ENCODE results near the gene CEACAM16. TPM values are rescaled to one million over a fixed set of nuclear protein-coding genes. Genes with fewer than 3 reads are reported as not detected.
A peak's percentile ranks its signal among the peaks of the same experiment; 100 is the strongest.

CEACAM16 gene
- total and polyA plus RNA-seq, 9 of the 15 experiments (the other 6 are each of a cell fraction or from before 2014, with no cell fraction given) = not detected

GRCh38 chr19:44753932-44754749, 55.2 kb downstream of the CEACAM16 start (continued):
- TF ChIP-seq ETS2 (tag; IDR thresholded peaks at IDR 0.05; ENCODE audit: borderline replicate concordance, poor library complexity, severe bottlenecking) = no peak
- no peak for TF ChIP-seq RNF2 (IDR thresholded peaks at IDR 0.05)
- TF ChIP-seq CREM (IDR thresholded peaks at IDR 0.05; ENCODE audit: low read depth) = 0 out of 2 replicates have a peak, but pooled peaks have one; percentile 12
- TF ChIP-seq CXXC5 (CRISPR knock-in tag; IDR thresholded peaks at IDR 0.05) = peak; percentile 57
- no peak for TF ChIP-seq DEAF1 (CRISPR knock-in tag; IDR thresholded peaks at IDR 0.05)
- TF ChIP-seq BRF1 (IDR thresholded peaks at IDR 0.05; ENCODE audit: borderline replicate concordance, extremely low read depth, insufficient read length) = no peak
- TF ChIP-seq HES1 (IDR thresholded peaks at IDR 0.05; ENCODE audit: low read depth) = no peak
- 0 out of 2 replicates have a peak, but pooled peaks have one; percentile 26 for TF ChIP-seq ELF1 (tag; IDR thresholded peaks at IDR 0.05)
- 0 out of 2 replicates have a peak, but pooled peaks have one; percentile 2 for TF ChIP-seq JUND (IDR thresholded peaks at IDR 0.05; ENCODE audit: borderline replicate concordance, low read depth, low read length)
- no peak for TF ChIP-seq JUND (tag; IDR thresholded peaks at IDR 0.05; ENCODE audit: borderline replicate concordance, low read depth, low read length)
- TF ChIP-seq SUPT5H (IDR thresholded peaks at IDR 0.05) = peak; percentile 59; the same call in 1 of the 2 replicates
- TF ChIP-seq NBN (IDR thresholded peaks at IDR 0.05; ENCODE audit: low read depth) = no peak
- TF ChIP-seq ZBTB34 (CRISPR knock-in tag; IDR thresholded peaks at IDR 0.05) = no peak
- peak; percentile 40 for TF ChIP-seq CCNT2 (IDR thresholded peaks at IDR 0.05; ENCODE audit: borderline replicate concordance, extremely low read depth, insufficient read length, low read depth, low read length)
- peak; percentile 59 for TF ChIP-seq TAF1 (IDR thresholded peaks at IDR 0.05; ENCODE audit: control insufficient read depth, extremely low read depth, insufficient read depth, low read length, severe bottlenecking)
- 0 out of 2 replicates have a peak, but pooled peaks have one; percentile 23 for TF ChIP-seq TEAD4 (IDR thresholded peaks at IDR 0.05; ENCODE audit: low read length)
- no peak for TF ChIP-seq TEAD4 (CRISPR knock-in tag; IDR thresholded peaks at IDR 0.05; ENCODE audit: borderline replicate concordance)
- 0 out of 2 replicates have a peak, but pooled peaks have one; percentile 16 for TF ChIP-seq SMARCC2 (IDR thresholded peaks at IDR 0.05; ENCODE audit: low read depth)
- TF ChIP-seq ATF3 (IDR thresholded peaks at IDR 0.05) = peak; percentile 9; the same call in 1 of the 2 replicates
- TF ChIP-seq ATF3 (CRISPR knock-in tag; conservative IDR thresholded peaks at IDR 0.05) = no peak
- peak; percentile 21 to 40; a peak in 1 of 4 replicates for TF ChIP-seq NRF1 (conservative IDR thresholded peaks at IDR 0.05 in 1 of 2, IDR thresholded peaks at IDR 0.05 in 1 of 2)
